ENCODE measurements around the gene TANC2.

- TF ChIP-seq CTCF (IDR thresholded peaks at IDR 0.05 in 8 of 11, conservative IDR thresholded peaks at IDR 0.05 in 3 of 11) (no peak), POLR2AphosphoS5 (IDR thresholded peaks at IDR 0.05) (no peak), POLR2A (IDR thresholded peaks at IDR 0.05) (no peak)
These were observed 42.5 kb upstream of the TANC2 start for GRCh38 chr17:62923258-62924150.

Data from spleen (tissue), 7 donors.